ENCODE results near the gene SPOUT1.
"Not testable (repeated sequence)": the region's sequence is repeated elsewhere in the genome, so short reads cannot be mapped to it uniquely, and the experiment has no call there.

SPOUT1 gene

DNA sequence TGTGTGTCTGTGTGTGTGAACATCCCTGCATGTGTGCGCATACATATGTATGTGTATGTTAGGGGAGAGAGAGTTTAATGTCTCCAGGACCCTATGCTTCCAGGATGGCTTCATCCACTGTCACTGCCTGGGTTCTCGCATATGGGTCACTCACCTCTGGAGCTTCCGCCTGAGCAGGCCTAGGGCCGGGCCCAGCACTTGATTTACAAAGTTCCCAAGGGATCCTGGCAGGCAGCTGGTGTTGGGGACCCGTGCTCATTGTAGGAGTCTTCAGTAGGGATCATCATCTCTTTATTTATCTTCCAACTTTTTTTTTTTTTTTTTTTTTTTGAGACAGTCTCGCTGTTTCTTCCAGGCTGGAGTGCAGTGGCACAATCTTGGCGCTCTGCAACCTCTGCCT, 29.5 kb downstream of the SPOUT1 start:
- TF ChIP-seq CTCF (IDR thresholded peaks at IDR 0.05; ENCODE audit: control extremely low read depth, extremely low read depth, low read depth, missing control alignments), result no peak
- DNase-seq (ENCODE audit: extremely low spot score), result no peak
- CTCF ChIA-PET, result interaction anchor here (0.7 to 1.1 kb wide), 2 partner anchors 10 to 19 kb away, joined by 3 to 4 read pairs; partner anchors contain the start of gene ENDOG
- POLR2A ChIA-PET, result interaction anchor here (0.7 kb wide), 1 partner anchor 18 kb away, joined by 7 read pairs; the partner anchor contains the start of gene ENDOG

DNA sequence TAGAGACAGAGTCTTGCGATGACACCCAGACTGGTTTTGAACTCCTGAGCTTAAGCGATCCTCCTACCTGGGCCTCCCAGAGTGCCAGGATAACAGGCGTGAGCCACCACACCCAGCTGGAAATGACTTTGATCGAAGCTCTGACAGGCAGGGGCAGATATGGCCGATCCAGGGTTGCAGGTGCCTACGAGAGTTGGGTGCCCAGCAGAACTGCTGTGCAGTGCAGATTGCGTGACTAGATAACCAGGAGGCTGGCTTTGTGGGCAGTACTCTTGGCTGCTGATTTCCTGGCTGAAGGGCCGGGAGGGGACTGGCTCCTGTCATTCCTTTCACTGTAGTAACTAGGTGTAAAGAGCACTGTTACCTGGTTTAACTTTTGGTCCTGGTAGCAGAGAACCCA, 30.7 kb downstream of the SPOUT1 start:
- DNase-seq (ENCODE audit: extremely low spot score), result no peak
- ChIA-PET CTCF (no interaction called here), POLR2A (no interaction called here)
- no peak for TF ChIP-seq CTCF (IDR thresholded peaks at IDR 0.05; ENCODE audit: control extremely low read depth, extremely low read depth, low read depth, missing control alignments)

- POLR2A ChIA-PET; DNase-seq (ENCODE audit: extremely low spot score): not testable (repeated sequence)
- CTCF ChIA-PET, result interaction anchor here (1.3 kb wide), 1 partner anchor 23 kb away, joined by 5 read pairs; the partner anchor contains the start of gene ENDOG
Observed at GRCh38 chr9:128794961-128795360, 34.6 kb downstream of the SPOUT1 start.

GRCh38 chr9:128792978-128793686, 36.5 kb downstream of the SPOUT1 start:
- TF ChIP-seq CTCF (IDR thresholded peaks at IDR 0.05; ENCODE audit: control extremely low read depth, extremely low read depth, low read depth, missing control alignments), result no peak
- no peak for DNase-seq (ENCODE audit: extremely low spot score)
- ChIA-PET POLR2A (no interaction called here), CTCF (interaction anchor here (1.3 to 2.4 kb wide), 4 partner anchors 9 to 135 kb away, joined by 4 to 8 read pairs (median 6); partner anchors contain the start of genes ENDOG and ZER1)

GRCh38 chr9:128792134-128792533, 37.5 kb downstream of the SPOUT1 start:
- ChIA-PET POLR2A (no interaction called here), CTCF (interaction anchor here (1.1 to 2.4 kb wide), 4 partner anchors 10 to 137 kb away, joined by 3 to 8 read pairs (median 6); partner anchors contain the start of genes ENDOG and ZER1)
- TF ChIP-seq CTCF (IDR thresholded peaks at IDR 0.05; ENCODE audit: control extremely low read depth, extremely low read depth, low read depth, missing control alignments), result no peak
- no peak for DNase-seq (ENCODE audit: extremely low spot score)

- no peak for DNase-seq (ENCODE audit: extremely low spot score)
- ChIA-PET POLR2A (no interaction called here), CTCF (interaction anchor here (0.8 kb wide), 1 partner anchor 28 kb away, joined by 3 read pairs; the partner anchor contains the start of gene ENDOG)
- no peak for TF ChIP-seq CTCF (IDR thresholded peaks at IDR 0.05; ENCODE audit: control extremely low read depth, extremely low read depth, low read depth, missing control alignments)
Observed at GRCh38 chr9:128790536-128790935, 39.1 kb downstream of the SPOUT1 start.

- CTCF ChIA-PET, result interaction anchor here (1.0 to 2.6 kb wide), 9 partner anchors 26 to 317 kb away, joined by 3 to 16 read pairs (median 3); partner anchors contain the start of gene ENDOG
- POLR2A ChIA-PET, result interaction anchor here (0.6 to 0.8 kb wide), 3 partner anchors 22 to 417 kb away, joined by 3 to 5 read pairs (median 3); partner anchors contain the start of genes SPTAN1 and URM1
- no peak for TF ChIP-seq CTCF (IDR thresholded peaks at IDR 0.05; ENCODE audit: control extremely low read depth, extremely low read depth, low read depth, missing control alignments)
- DNase-seq (ENCODE audit: extremely low spot score), result no peak
Observed at GRCh38 chr9:128788445-128788844, 41.1 kb downstream of the SPOUT1 start.

All from GM10248 (cell line).